GM13976 (cell line): ENCODE data around the gene CHRM2.
A peak's percentile ranks its signal among the peaks of the same experiment; 100 is the strongest.
"Not testable (repeated sequence)": the region's sequence is repeated elsewhere in the genome, so short reads cannot be mapped to it uniquely, and the experiment has no call there.

Source experiments
- DNase-seq: peaks from one replicate; pipeline ENCODE4 v3.0.0; 2012; ENCODE audit warnings: low spot score
- CTCF ChIP-seq: IDR thresholded peaks from 2 replicates; pipeline ENCODE4 v1.5.1; 2012; ENCODE audit warnings: borderline replicate concordance, mild to moderate bottlenecking; ENCODE audit not compliant: insufficient read depth; ENCODE audit errors: extremely low read depth, missing control alignments, control extremely low read depth
- in situ Hi-C: fragments of 300-500 bp; cut with MboI; formaldehyde crosslinking; loops from one replicate; pipeline ENCODE4 v1.12.0; 2022; ENCODE audit warnings: low sequenced_read_pairs, mixed read lengths, inconsistent platforms; ENCODE audit not compliant: unreplicated experiment

The CHRM2 gene

GRCh38 chr7:136868496-136869000, at the start of gene CHRM2:
Gene CHRM2, plus strand, starts transcription at chr7:136868652. Its CDS starts 146,214 bp downstream, at chr7:137014866.
- DNase-seq: peak; percentile 25
- in situ Hi-C loops: no loop called here
- TF ChIP-seq CTCF: no peak

GRCh38 chr7:136831398-136831797, 37.1 kb upstream of the CHRM2 start:
- in situ Hi-C loops, DNase-seq: not testable (repeated sequence)

- in situ Hi-C loops: no loop called here
- TF ChIP-seq CTCF: no peak
- DNase-seq: no peak
Measured at GRCh38 chr7:136845899-136846465, 22.5 kb upstream of the CHRM2 start.

- no peak for DNase-seq
- in situ Hi-C loops: no loop called here
- TF ChIP-seq CTCF: no peak
Measured at GRCh38 chr7:136847858-136848257, 20.6 kb upstream of the CHRM2 start.

GRCh38 chr7:136853654-136854053, 14.8 kb upstream of the CHRM2 start:
- in situ Hi-C loops: no loop called here
- DNase-seq: no peak
- no peak for TF ChIP-seq CTCF

GRCh38 chr7:136857573-136857972, 10.9 kb upstream of the CHRM2 start:
- no peak for DNase-seq
- in situ Hi-C loops: no loop called here
- TF ChIP-seq CTCF: no peak

- no peak for DNase-seq
- in situ Hi-C loops: no loop called here
- TF ChIP-seq CTCF: no peak
Measured at GRCh38 chr7:136859803-136860202, 8.6 kb upstream of the CHRM2 start.
